ENCODE measurements around the gene DHX8.

- TF ChIP-seq, protein P1, sequence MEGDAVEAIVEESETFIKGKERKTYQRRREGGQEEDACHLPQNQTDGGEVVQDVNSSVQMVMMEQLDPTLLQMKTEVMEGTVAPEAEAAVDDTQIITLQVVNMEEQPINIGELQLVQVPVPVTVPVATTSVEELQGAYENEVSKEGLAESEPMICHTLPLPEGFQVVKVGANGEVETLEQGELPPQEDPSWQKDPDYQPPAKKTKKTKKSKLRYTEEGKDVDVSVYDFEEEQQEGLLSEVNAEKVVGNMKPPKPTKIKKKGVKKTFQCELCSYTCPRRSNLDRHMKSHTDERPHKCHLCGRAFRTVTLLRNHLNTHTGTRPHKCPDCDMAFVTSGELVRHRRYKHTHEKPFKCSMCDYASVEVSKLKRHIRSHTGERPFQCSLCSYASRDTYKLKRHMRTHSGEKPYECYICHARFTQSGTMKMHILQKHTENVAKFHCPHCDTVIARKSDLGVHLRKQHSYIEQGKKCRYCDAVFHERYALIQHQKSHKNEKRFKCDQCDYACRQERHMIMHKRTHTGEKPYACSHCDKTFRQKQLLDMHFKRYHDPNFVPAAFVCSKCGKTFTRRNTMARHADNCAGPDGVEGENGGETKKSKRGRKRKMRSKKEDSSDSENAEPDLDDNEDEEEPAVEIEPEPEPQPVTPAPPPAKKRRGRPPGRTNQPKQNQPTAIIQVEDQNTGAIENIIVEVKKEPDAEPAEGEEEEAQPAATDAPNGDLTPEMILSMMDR (IDR thresholded peaks at IDR 0.05; ENCODE audit: low read depth, low read length): no peak
- no peak for TF ChIP-seq MYC (IDR thresholded peaks at IDR 0.05; ENCODE audit: low read depth, low read length)
Measured at GRCh38 chr17:43534909-43535308, 51.1 kb downstream of the DHX8 start.
